Measurements from ENCODE around the gene SERPINI1.

DNA sequence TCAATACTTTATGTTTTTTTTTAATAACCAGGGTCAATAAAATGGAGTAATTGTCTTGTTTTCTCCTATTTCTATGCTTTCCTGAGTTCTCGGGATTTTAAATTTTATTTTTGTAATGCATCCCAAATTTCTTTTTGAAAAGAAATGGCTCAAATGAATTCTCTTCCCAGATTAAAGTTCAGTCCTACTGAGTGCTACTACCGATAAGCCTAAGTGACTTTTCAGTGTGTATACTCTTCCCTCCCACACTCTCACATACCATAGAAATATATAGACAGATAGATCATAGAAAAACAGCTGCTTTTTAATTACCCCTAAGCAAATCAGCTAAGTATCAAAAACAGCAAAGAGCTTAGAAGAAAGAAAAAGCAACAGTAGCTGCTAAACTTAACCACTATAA is 1.5 kb downstream of the SERPINI1 start:
- TF ChIP-seq, protein P1, sequence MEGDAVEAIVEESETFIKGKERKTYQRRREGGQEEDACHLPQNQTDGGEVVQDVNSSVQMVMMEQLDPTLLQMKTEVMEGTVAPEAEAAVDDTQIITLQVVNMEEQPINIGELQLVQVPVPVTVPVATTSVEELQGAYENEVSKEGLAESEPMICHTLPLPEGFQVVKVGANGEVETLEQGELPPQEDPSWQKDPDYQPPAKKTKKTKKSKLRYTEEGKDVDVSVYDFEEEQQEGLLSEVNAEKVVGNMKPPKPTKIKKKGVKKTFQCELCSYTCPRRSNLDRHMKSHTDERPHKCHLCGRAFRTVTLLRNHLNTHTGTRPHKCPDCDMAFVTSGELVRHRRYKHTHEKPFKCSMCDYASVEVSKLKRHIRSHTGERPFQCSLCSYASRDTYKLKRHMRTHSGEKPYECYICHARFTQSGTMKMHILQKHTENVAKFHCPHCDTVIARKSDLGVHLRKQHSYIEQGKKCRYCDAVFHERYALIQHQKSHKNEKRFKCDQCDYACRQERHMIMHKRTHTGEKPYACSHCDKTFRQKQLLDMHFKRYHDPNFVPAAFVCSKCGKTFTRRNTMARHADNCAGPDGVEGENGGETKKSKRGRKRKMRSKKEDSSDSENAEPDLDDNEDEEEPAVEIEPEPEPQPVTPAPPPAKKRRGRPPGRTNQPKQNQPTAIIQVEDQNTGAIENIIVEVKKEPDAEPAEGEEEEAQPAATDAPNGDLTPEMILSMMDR (IDR thresholded peaks at IDR 0.05): no peak
- TF ChIP-seq POLR2A (IDR thresholded peaks at IDR 0.05): no peak
